Stimulated activated CD8-positive, alpha-beta memory T cell treated with anti-CD3 and anti-CD28 coated beads, Interleukin-4, amount 100 ng/mL, for 4 hours (primary cell): ENCODE measurements around the gene RAB3IL1.
A peak's percentile ranks its signal among the peaks of the same experiment; 100 is the strongest.
"Not testable (repeated sequence)": the region's sequence is repeated elsewhere in the genome, so short reads cannot be mapped to it uniquely, and the experiment has no call there.

Experiments used
- DNase-seq, 2 donors: peaks; one replicate each; pipeline ENCODE4 v3.0.0-alpha.2; 2020; ENCODE audit warnings: low read depth in 2 of 2, low spot score in 1 of 2

Gene RAB3IL1

GRCh38 chr11:61887839-61888494, 29.4 kb downstream of the RAB3IL1 start:
- DNase-seq = no peak

GRCh38 chr11:61886643-61887042, 30.7 kb downstream of the RAB3IL1 start:
- DNase-seq = no peak

- no peak for DNase-seq
Observed at GRCh38 chr11:61885784-61886580, 31.4 kb downstream of the RAB3IL1 start.

GRCh38 chr11:61885166-61885778, 32.1 kb downstream of the RAB3IL1 start:
- DNase-seq = no peak

DNA sequence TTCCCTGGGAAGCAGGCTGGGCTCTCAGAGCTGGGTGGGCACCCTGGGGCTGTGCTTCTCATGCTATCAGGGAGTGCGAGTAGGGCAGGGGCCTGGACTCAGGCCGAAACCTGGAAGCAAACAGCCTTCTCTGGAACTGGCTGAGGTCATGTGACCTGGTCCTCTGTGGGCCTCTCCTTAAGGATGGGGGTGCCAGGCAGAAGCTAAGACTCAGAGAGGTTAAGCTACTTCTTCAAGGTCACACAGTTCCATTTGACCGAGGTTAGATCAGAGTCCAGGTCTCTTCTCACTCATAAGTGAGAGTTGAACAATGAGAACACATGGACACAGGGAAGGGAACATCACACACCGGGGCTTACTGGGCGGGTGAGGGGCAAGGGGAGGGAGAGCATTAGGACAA, 33.4 kb downstream of the RAB3IL1 start:
- no peak for DNase-seq

DNA sequence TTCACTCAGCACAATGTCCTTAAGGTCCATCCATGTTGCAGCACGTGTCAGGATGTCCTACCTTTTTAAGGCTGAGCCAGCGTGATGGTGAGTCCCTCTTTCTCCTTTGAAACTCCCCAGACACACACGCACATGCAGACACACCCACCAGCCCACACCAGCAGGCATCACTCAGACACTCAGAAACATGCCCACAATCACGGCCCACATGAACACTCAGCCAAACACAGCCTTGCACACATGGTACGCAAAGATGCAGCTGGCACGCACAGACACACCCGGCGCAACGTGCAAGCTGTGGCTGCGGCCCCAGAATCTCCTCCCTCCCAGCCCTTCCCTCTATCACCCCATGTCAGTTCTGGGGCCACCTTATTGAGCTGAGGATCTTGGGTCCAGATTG, 34.0 kb downstream of the RAB3IL1 start:
- no peak for DNase-seq

GRCh38 chr11:61882879-61883278, 34.5 kb downstream of the RAB3IL1 start:
- DNase-seq = no peak

DNA sequence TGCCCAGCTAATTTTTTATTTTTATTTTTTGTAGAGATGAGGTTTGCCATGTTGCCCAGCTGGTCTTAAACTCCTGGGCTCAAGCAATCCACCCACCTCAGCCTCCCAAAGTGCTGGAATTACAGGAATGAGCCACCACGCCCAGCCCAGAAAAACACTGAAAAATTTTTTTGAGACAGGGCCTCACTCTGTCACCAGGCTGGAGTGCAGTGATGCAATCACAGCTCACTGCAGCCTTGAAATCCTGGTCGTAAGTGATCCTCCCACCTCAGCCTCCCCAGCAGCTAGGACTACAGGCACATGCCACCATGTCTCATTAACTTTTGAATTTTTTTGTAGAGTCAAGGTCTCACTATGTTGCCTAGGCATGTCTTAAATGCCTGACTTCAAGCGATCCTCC, 35.1 kb downstream of the RAB3IL1 start:
- DNase-seq = not testable (repeated sequence)

DNA sequence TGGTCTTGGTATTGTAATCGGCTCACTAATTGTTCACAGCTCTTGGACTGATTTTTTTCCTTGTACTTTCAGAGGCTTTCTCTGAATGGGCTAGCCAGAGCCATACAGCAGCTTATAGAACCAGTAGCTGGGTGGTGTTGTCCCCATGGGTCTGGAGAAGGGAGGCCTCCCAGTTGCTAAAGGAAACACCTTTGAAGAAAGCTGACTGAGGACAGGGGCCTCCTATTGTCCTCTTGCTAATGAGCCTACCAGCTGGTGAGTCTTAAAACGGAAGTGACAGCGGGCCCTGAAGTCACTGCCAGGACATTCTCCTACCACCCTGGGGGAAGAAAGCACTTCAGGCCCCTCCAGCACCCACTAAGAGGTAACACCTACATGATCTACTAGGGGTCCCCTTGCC, 36.0 kb downstream of the RAB3IL1 start:
- DNase-seq = no peak

GRCh38 chr11:61880454-61880853, 36.9 kb downstream of the RAB3IL1 start:
- no peak for DNase-seq

DNA sequence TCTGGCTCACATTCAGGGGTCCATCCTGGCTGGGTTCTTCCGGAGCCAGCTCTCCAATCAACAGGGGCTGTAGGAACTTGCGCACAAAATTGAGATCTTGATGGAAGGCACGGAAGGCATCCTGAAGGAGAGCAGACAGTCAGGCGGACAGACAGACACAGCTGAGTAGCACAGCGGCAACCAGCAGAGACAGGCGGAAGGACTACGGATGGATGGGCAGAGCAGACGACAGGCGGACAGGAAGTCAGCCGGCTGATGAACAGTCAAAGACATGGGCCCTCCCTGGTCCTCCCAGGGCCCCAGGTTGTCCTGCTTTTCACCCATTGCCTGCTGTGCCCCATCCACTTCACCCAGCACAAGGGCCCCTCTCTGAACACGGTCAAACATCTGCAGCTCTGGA, 37.3 kb downstream of the RAB3IL1 start:
- DNase-seq = no peak

DNA sequence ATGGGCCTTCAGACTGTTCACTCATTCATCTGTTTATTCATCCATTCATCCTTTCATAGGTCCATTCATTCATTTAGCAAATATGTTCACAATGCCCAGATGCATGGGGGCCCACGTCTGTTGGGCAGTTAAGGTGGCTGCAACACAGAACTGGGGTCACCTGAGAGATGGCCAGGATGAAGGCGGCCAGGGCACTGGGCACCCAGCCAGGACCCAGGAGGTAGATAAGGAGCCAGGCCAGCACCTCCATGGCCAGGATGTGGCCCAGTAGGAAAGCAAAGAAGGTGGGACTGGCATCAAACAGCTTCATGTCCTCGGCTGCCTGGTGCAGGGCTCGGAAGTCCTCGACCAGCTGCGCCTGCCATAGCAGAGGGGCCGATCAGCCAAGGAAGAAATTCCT, 38.2 kb downstream of the RAB3IL1 start:
- DNase-seq = no peak

DNA sequence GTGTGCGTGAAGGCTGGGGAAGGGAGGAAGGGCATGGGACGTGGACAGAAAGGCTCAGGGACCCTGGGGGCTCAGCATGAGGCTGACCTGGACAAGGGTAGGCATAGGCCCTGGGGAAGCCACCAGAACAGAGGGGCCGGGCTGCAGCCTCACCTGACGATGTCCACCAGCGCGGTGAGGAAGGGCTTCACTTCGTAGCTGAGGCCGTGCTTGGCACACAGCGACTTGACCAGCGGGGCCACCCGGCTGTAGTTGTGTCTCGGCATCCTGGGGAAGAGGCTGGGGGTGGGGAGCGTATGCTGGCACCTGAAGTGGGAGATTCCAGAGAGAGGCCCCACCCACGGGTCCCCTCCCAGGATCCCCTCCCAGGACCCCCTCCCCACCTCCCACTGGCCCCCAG, 41.7 kb downstream of the RAB3IL1 start:
- no peak for DNase-seq

- no peak for DNase-seq
Observed at GRCh38 chr11:61874853-61875252, 42.5 kb downstream of the RAB3IL1 start.

GRCh38 chr11:61874377-61874809, 43.0 kb downstream of the RAB3IL1 start:
- DNase-seq = no peak

DNA sequence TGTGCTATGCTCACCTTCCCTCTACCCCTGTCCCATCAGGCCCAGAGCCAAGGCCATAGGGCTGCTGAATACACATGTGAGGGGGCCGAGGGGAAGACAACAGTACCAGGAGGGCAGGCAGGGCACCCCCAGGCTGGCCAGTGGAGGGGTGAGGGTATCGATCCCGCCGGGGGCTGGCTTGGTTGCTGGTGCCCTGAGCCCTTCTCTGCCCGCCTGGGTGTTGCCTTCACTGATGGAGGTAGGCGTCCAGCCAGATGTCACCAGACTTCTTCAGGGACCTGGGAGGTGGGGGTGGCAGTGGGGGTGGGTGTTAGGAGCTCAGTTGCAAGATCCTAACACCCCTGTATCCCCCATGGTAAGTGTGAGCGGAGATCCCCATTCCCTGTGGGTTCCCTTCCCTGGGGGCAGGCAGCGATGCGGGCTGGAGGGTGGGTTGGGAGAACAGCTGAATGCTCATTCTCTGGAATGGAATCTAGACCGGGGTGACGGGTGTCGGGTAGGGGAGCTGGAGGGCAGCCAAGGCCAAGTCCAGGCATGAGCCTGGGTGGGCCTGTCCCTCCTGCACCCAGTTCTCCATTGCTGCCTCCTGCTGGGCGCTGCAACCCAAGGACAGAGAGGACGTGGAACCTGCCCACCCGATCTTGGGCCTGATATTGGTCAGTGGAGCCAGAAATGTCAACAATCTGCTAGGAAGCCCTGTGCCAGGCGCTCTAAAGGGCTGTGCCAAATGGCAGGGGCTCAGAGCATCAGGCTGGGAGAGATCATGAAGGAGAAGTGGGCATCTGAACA, 43.6 kb downstream of the RAB3IL1 start:
- DNase-seq = no peak

GRCh38 chr11:61872935-61873565, 44.3 kb downstream of the RAB3IL1 start:
- DNase-seq = no peak

DNA sequence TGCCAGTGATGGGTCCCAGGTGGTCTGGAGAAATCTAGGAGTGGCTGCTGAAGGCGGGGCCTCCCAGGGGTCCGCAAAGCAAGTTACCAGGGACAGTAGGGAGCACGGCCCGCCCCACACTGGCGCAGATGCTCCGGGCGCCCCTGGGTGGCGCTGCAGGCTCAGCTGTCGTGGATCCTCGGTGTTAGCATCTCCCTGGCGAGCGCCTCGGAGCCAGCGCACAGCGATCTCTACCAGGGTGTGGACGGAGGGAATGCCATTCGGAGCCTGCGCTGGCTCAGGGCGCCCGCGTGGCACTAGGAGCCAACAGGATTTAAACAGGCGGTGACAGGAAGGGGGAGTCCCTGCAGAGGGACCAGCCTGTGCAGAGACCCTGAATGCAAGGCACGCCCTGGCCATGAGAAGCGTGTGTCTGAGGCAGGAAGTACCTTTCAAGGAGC, 46.2 kb downstream of the RAB3IL1 start:
- peak; percentile 12 to 15 for DNase-seq

GRCh38 chr11:61870541-61871031, 46.8 kb downstream of the RAB3IL1 start:
- no peak for DNase-seq

DNA sequence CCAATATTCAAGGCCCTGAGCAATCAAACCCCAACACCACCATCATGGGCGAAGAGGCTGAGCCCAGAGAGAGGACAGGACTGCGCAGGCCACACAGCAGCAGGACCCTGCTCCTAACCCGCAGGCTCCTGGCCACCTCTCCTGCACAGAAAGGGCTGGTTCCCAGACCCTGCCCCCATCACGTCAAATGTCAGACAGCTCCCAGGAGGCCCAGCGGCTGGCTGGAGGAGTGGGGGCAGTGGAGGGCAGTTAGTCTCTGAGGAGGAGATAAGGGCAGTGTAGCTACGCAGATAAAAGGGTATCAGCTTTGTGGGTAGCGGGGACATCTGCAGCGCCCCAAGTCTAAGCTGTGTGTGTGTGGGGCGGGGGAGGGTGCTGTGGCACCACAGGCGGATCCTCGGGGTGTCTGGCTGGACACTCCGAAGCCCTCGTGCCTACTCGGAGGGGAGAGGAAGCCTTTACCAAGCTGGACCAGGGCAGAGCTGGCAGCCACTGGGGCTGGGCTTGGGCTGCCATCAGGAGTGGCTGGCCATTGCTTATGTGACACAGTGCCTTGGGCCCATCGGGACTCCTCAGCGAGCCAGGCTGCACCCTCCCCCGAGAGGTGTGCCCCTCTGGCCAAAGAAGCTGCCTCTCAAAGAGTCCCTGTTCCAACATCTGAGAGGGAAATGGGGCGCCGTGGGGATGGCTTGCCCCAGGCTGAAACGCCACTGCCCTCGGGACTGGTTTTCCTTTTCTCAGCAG, 47.5 kb downstream of the RAB3IL1 start:
- DNase-seq = no peak
